Activated T-cell treated with anti-CD3 and anti-CD28 coated beads, Interleukin-2, amount 50 U/mL, for 24 hours (primary cell): ENCODE results near the gene SRL.
"Not testable (repeated sequence)": the region's sequence is repeated elsewhere in the genome, so short reads cannot be mapped to it uniquely, and the experiment has no call there.

Source experiments
- DNase-seq: peaks from one replicate; pipeline ENCODE4 v3.0.0-alpha.2; 2020
- H3K27ac Mint-ChIP-seq: 2 replicates; pipeline ENCODE4 v1.8.0; 2020; ENCODE audit warnings: mild to moderate bottlenecking, mixed read lengths
- H3K27me3 Mint-ChIP-seq: 2 replicates; pipeline ENCODE4 v1.8.0; 2020; ENCODE audit warnings: mixed read lengths
- H3K36me3 Mint-ChIP-seq: 2 replicates; pipeline ENCODE4 v1.8.0; 2020; ENCODE audit warnings: low read depth, mixed read lengths
- H3K4me1 Mint-ChIP-seq: 2 replicates; pipeline ENCODE4 v1.8.0; 2020; ENCODE audit warnings: low read depth, mixed read lengths
- H3K4me3 Mint-ChIP-seq: 2 replicates; pipeline ENCODE4 v1.8.0; 2020; ENCODE audit warnings: mild to moderate bottlenecking, moderate library complexity, mixed read lengths
- H3K9me3 Mint-ChIP-seq: 2 replicates; pipeline ENCODE4 v1.8.0; 2020; ENCODE audit warnings: mixed read lengths

The SRL gene

DNA sequence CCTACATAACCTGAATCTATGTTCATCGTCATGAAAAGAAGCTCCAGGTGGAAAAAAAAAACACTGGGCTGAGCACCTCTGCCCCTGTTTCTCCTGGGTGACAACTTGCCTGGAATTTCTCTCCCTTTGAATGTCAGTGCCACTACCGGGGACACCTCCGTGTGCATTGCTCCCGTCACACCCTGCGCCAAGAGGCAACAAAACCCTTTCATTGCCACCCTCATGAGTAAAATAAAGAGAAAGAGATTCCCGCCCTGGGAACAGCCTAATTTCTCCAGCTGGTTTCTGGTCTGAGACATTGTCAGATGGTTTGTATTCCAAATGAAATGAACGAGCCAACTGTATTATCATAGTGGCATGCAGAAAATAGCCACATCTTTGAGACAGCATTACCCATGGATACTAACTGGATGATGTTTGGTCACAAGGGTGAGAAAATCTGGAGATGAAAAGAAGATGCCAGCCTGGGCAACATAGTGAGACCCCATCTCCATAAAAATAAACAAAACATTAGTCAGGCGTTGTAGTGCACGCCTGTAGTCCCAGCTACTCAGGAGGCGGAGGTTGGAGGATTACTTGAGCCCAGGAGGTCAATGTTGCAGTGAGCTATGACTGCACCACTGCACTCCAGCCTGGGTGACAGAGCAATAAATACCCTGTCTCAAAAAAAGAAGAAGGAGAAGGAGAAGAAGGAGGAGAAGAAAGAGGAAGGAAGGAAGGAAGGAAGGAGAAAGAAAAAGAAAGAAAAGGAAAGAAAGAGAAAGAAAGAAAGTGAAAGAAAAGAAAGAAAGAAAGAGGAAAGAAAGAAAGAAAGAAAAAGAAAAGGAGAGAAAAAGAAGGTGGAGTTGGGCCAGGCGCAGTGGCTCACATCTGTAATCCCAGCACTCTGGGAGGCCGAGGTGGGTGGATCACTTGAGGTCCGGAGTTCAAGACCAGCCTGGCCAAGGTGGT, 83.5 kb downstream of the SRL start:
- no peaks in the 10 kb centered on the region for H3K36me3 Mint-ChIP-seq
- no peak overlapping the region for H3K27ac Mint-ChIP-seq
- peaks cover 8% of the 10 kb centered on the region for H3K4me1 Mint-ChIP-seq
- DNase-seq = no peak
- no peak overlapping the region for H3K4me3 Mint-ChIP-seq
- H3K27me3 Mint-ChIP-seq = no peaks in the 10 kb centered on the region
- no peaks in the 10 kb centered on the region for H3K9me3 Mint-ChIP-seq

DNA sequence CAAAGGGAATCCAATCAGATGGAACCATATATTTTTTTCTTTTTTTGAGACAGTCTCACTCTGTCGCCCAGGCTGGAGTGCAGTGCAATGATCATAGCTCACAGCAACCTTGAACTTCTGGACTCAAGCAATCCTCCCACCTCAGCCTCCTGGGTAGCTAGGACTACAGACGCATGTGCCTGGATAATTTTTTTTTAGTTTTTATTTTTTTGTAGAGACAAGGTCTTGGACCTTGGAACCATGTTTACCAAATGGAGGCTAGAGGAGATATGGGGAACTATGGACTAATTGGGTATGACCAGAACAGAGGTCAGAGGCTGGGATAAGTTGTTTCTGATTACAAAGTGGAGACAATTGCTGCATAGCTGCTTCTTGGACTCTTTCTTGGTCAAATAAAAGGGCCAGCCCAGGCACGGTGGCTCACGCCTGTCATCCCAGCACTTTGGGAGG, 84.5 kb downstream of the SRL start:
- Mint-ChIP-seq H3K4me3 (no peak overlapping the region), H3K27me3 (no peaks in the 10 kb centered on the region), H3K27ac (no peak overlapping the region), H3K4me1 (peaks cover 8% of the 10 kb centered on the region), H3K36me3 (no peaks in the 10 kb centered on the region), H3K9me3 (no peaks in the 10 kb centered on the region)
- DNase-seq = no peak

GRCh38 chr16:4156503-4156902, 85.4 kb downstream of the SRL start:
- not testable (repeated sequence) for H3K4me1 Mint-ChIP-seq, H3K27me3 Mint-ChIP-seq, H3K9me3 Mint-ChIP-seq, H3K36me3 Mint-ChIP-seq, DNase-seq, H3K4me3 Mint-ChIP-seq, H3K27ac Mint-ChIP-seq

- not testable (repeated sequence) for DNase-seq, H3K36me3 Mint-ChIP-seq, H3K27ac Mint-ChIP-seq, H3K9me3 Mint-ChIP-seq, H3K4me1 Mint-ChIP-seq, H3K4me3 Mint-ChIP-seq, H3K27me3 Mint-ChIP-seq
Observed at GRCh38 chr16:4153364-4153763, 88.5 kb downstream of the SRL start.

DNA sequence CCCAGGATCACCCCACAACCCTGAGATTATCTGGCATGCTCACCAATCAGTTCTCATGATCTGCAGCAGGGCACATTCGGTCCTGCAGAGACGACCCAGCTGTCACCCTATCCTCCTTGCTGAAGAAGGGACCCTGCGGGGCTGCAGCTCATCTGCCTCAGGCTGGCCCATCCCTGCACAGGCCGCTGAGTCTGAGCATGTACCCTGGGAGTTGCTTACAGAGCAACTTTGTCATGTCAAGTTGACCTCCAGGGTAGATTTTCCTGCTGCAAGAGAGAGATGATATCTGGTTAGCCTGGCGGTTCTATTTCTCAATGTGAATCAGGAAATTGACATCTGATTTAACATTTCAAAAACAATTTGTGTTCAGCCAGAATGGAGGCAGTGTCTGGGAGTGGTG, 89.6 kb downstream of the SRL start:
- no peaks in the 10 kb centered on the region for H3K4me1 Mint-ChIP-seq
- DNase-seq = no peak
- H3K36me3 Mint-ChIP-seq = no peaks in the 10 kb centered on the region
- H3K27me3 Mint-ChIP-seq = no peaks in the 10 kb centered on the region
- no peaks in the 10 kb centered on the region for H3K9me3 Mint-ChIP-seq
- no peak overlapping the region for H3K4me3 Mint-ChIP-seq
- no peak overlapping the region for H3K27ac Mint-ChIP-seq

DNA sequence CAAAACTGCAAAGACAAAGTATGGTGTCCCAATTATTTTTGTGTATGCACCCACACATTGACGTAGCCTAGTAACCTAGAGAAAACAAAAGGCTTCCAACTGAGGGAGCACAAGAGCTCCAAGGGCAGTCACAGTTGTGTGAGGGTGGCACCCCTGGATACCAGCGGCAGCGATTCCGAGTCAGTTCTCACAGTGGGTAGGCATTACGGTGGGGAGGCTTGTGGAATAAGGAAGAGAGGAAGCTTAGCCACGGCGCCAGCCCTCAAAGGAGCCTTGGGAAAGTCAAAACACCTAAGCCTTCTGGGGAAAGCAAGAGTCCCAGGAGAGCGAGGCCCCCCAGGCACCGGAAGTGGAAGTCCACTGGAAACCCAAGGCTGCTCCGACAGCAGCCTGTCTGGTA, 94.6 kb downstream of the SRL start:
- no peaks in the 10 kb centered on the region for H3K27me3 Mint-ChIP-seq
- no peak for DNase-seq
- peaks cover 3% of the 10 kb centered on the region for H3K4me1 Mint-ChIP-seq
- H3K27ac Mint-ChIP-seq = no peak overlapping the region
- H3K4me3 Mint-ChIP-seq = no peak overlapping the region
- no peaks in the 10 kb centered on the region for H3K9me3 Mint-ChIP-seq
- no peaks in the 10 kb centered on the region for H3K36me3 Mint-ChIP-seq

- no peaks in the 10 kb centered on the region for H3K36me3 Mint-ChIP-seq
- peaks cover 4% of the 10 kb centered on the region for H3K4me1 Mint-ChIP-seq
- no peaks in the 10 kb centered on the region for H3K27me3 Mint-ChIP-seq
- DNase-seq = no peak
- no peaks in the 10 kb centered on the region for H3K9me3 Mint-ChIP-seq
- H3K27ac Mint-ChIP-seq = no peak overlapping the region
- H3K4me3 Mint-ChIP-seq = no peak overlapping the region
Observed at GRCh38 chr16:4142268-4142667, 99.6 kb downstream of the SRL start.

DNA sequence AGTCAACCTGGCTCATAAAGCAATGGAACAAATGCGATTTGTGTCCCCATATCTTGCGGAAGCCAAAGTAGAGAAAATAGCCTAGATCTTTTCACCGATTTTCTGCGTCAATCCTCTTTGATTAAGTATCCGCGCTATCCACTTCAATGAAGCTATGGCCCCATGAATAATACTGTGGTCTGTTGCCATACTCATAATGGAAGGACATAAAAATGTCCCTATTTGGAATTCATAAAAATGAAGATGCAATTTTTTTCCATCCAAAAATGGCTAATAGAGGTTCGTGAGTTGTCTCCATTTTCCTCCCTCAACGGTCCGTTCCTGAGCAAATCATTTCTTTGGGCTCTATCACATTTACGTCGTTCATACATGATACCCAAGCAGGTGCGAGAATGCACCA, 100.3 kb downstream of the SRL start:
- H3K36me3 Mint-ChIP-seq = no peaks in the 10 kb centered on the region

GRCh38 chr16:4140652-4141051, 101.2 kb downstream of the SRL start:
- no peaks in the 10 kb centered on the region for H3K36me3 Mint-ChIP-seq
- no peaks in the 10 kb centered on the region for H3K9me3 Mint-ChIP-seq
- no peak overlapping the region for H3K4me3 Mint-ChIP-seq
- H3K27ac Mint-ChIP-seq = no peak overlapping the region
- DNase-seq = no peak
- H3K4me1 Mint-ChIP-seq = peaks cover 4% of the 10 kb centered on the region
- peaks cover 5% of the 10 kb centered on the region for H3K27me3 Mint-ChIP-seq

More for the DNA sequence above, 100.3 kb downstream of the SRL start:
- Mint-ChIP-seq H3K9me3 (no peaks in the 10 kb centered on the region), H3K27ac (no peak overlapping the region), H3K4me3 (no peak overlapping the region), H3K27me3 (no peaks in the 10 kb centered on the region), H3K4me1 (peaks cover 4% of the 10 kb centered on the region)
- DNase-seq = no peak

DNA sequence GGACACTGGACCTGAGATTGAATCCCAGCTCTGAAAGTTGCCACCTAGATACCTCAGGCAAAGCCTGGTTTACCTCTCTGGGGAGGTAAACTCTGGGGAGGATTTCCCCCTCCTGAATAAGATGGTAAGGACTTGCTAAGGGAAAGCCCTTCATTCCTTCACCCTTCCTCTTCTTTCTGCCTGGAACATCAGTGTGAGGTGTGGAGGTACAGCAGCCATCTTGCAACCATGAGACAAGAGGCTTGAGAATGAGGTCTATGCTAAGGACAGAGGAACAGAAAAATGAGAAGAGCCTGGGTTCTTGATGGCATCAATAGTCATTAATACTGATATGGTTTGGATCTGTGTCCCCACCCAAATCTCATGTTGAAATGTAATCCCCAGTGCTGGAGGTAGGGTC, 101.9 kb downstream of the SRL start:
- peaks cover 6% of the 10 kb centered on the region for H3K27me3 Mint-ChIP-seq
- H3K4me3 Mint-ChIP-seq = no peak overlapping the region
- no peak overlapping the region for H3K27ac Mint-ChIP-seq
- H3K36me3 Mint-ChIP-seq = no peaks in the 10 kb centered on the region
- DNase-seq = no peak
- H3K4me1 Mint-ChIP-seq = peaks cover 4% of the 10 kb centered on the region
- no peaks in the 10 kb centered on the region for H3K9me3 Mint-ChIP-seq
